HFFc6 (cell line): ENCODE results near the gene TXNRD2. TPM values are rescaled to one million over a fixed set of nuclear protein-coding genes. Genes with fewer than 3 reads are reported as not detected.

ENCODE experiments used
- DNase-seq: peaks from one replicate; pipeline ENCODE4 v3.0.0-alpha.2; 2018
- H3K27ac Mint-ChIP-seq: 2 replicates; pipeline ENCODE4 v1.8.0; 2020; ENCODE audit warnings: mild to moderate bottlenecking, mixed read lengths
- H3K27me3 Mint-ChIP-seq: 2 replicates; pipeline ENCODE4 v1.8.0; 2021; ENCODE audit warnings: mild to moderate bottlenecking, moderate library complexity, mixed read lengths; ENCODE audit not compliant: insufficient read depth
- H3K36me3 Mint-ChIP-seq: 2 replicates; pipeline ENCODE4 v1.8.0; 2021; ENCODE audit warnings: low read depth, mixed read lengths
- H3K4me1 Mint-ChIP-seq: 2 replicates; pipeline ENCODE4 v1.8.0; 2020; ENCODE audit warnings: low read depth, mixed read lengths
- H3K4me3 Mint-ChIP-seq: 2 replicates; pipeline ENCODE4 v1.8.0; 2020; ENCODE audit warnings: mild to moderate bottlenecking, moderate library complexity, mixed read lengths
- H3K9me3 Mint-ChIP-seq: 2 replicates; pipeline ENCODE4 v1.8.0; 2020; ENCODE audit warnings: mild to moderate bottlenecking, mixed read lengths
- total RNA-seq, 6 experiments: library from RNA; stranded (reverse); fragmentation: NEBNext Ultra II Directional; extraction: Animal tissue kit (Norgen Biotek cat#: 25700); gene quantifications; 2 replicates in 1 of 6; 3 replicates in 5 of 6; pipeline ENCODE4 v1.2.3, GENCODE V29; 2021
- TF ChIP-seq, protein P1 (sequence below): fragments of 200-600 bp; sonication (generic); IDR thresholded peaks from 2 replicates; pipeline ENCODE4 v1.5.0; 2021; ENCODE audit warnings: antibody characterized with exemption, mild to moderate bottlenecking

Gene TXNRD2
- total RNA-seq, 6 experiments from 2014 or later = 24.8 to 30.6 (median 28.3) TPM

DNA sequence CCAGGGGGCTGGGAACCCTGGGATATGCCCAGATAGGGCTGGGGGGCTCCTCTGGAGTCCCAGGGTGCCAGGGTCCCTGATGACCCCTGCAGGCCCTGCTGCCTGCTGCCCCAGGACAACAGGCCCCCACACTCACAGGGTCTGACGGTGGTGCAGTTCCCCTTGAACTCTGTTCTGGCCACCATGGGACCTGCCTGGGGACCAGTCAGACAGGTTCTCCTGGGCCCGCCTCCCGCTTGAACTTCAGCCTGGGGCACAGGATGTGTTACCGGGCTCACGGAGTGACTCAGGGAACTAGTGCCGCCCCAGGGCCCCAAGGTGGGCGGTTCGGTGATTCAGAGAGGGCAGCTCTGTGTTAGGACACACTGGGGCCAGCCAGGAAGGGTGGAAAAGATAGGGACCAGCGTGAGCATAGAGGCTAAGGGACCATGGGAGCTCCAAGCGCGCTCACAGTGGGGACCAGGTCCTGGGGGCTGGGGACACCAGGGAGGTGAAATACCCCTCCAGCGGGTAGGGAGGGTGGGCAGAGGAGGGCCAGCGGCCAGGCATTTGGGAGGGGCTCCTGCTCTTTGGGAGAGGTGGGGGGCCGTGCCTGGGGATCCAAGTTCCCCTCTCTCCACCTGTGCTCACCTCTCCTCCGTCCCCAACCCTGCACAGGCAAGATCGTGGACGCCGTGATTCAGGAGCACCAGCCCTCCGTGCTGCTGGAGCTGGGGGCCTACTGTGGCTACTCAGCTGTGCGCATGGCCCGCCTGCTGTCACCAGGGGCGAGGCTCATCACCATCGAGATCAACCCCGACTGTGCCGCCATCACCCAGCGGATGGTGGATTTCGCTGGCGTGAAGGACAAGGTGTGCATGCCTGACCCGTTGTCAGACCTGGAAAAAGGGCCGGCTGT, 21.5 kb upstream of the TXNRD2 start:
- peaks cover 4% of the 10 kb centered on the region; the same call in 1 of the 2 replicates for H3K27me3 Mint-ChIP-seq

DNA sequence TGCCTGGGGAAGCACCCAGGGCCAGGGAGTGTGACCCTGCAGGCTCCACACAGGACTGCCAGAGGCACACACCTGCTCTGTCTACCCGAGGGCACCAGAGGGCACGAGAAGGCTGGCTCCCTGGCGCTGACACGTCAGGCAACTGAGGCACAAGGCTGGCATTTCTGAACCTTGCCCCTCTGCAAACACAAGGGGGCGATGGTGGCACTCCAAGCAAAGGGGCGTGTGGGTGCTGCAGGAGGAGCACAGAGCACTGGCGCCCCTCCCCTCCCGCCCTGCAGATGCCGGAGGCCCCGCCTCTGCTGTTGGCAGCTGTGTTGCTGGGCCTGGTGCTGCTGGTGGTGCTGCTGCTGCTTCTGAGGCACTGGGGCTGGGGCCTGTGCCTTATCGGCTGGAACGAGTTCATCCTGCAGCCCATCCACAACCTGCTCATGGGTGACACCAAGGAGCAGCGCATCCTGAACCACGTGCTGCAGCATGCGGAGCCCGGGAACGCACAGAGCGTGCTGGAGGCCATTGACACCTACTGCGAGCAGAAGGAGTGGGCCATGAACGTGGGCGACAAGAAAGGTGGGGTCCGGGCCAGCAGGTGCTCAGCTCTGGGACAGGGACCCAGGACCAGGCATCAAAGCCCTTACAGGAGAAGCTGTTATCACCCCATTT, 20.8 kb upstream of the TXNRD2 start:
- no peaks in the 10 kb centered on the region for H3K9me3 Mint-ChIP-seq
- peak; percentile 60 for DNase-seq
- H3K27me3 Mint-ChIP-seq = peaks cover 4% of the 10 kb centered on the region; the same call in 1 of the 2 replicates
- TF ChIP-seq, protein P1, sequence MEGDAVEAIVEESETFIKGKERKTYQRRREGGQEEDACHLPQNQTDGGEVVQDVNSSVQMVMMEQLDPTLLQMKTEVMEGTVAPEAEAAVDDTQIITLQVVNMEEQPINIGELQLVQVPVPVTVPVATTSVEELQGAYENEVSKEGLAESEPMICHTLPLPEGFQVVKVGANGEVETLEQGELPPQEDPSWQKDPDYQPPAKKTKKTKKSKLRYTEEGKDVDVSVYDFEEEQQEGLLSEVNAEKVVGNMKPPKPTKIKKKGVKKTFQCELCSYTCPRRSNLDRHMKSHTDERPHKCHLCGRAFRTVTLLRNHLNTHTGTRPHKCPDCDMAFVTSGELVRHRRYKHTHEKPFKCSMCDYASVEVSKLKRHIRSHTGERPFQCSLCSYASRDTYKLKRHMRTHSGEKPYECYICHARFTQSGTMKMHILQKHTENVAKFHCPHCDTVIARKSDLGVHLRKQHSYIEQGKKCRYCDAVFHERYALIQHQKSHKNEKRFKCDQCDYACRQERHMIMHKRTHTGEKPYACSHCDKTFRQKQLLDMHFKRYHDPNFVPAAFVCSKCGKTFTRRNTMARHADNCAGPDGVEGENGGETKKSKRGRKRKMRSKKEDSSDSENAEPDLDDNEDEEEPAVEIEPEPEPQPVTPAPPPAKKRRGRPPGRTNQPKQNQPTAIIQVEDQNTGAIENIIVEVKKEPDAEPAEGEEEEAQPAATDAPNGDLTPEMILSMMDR = peak; percentile 87
- no peaks in the 10 kb centered on the region; the same call in 1 of the 2 replicates for H3K4me1 Mint-ChIP-seq
- H3K27ac Mint-ChIP-seq = no peak overlapping the region
- no peaks in the 10 kb centered on the region for H3K36me3 Mint-ChIP-seq
- H3K4me3 Mint-ChIP-seq = no peak overlapping the region

More for the DNA sequence above, 21.5 kb upstream of the TXNRD2 start:
- Mint-ChIP-seq H3K27ac (no peak overlapping the region), H3K36me3 (no peaks in the 10 kb centered on the region), H3K4me3 (no peak overlapping the region), H3K9me3 (no peaks in the 10 kb centered on the region), H3K4me1 (no peaks in the 10 kb centered on the region; the same call in 1 of the 2 replicates)
- TF ChIP-seq, protein P1 = no peak
- DNase-seq = no peak

DNA sequence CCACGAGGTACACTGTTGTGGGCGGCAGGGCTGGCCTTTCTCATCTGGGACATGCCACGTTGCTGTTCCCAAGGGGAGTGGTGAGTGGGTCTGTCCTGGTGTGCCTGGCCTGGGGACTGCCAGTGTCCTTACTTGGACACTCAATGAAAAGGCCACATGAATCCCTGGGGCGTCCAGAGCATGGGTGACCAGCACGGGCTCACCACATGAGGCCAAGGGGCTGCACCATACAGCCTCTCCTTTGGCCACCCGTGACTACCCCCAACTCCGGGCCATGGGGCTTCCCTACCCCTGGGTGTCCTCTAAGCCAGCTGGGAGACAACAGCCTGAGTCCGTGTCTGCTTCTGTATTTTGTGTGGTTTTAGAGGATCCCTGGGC, 20.2 kb upstream of the TXNRD2 start:
- Mint-ChIP-seq H3K4me1 (no peaks in the 10 kb centered on the region; the same call in 1 of the 2 replicates), H3K4me3 (no peak overlapping the region), H3K27me3 (peaks cover 4% of the 10 kb centered on the region; the same call in 1 of the 2 replicates), H3K36me3 (no peaks in the 10 kb centered on the region), H3K9me3 (no peaks in the 10 kb centered on the region), H3K27ac (no peak overlapping the region)
- DNase-seq = no peak
- TF ChIP-seq, protein P1 = no peak

DNA sequence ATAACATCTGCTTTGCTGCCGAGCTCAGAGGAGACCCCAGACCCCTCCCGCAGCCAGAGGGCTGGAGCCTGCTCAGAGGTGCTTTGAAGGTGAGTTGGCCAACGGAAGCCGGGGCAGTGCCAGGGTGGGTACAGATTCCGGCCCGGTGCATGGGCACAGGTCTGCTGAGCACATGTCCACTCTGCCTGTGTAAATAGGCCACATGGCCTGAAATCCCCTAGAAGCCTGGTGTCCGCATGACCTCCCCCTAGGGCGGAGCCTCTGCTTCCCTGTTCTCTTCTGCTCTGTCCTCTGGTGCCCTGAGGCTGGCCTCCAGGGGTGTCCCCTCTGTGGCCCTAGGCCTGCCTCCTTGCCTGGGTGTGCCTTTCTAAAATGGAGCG, 19.6 kb upstream of the TXNRD2 start:
- Mint-ChIP-seq H3K4me1 (no peaks in the 10 kb centered on the region; the same call in 1 of the 2 replicates), H3K36me3 (no peaks in the 10 kb centered on the region), H3K27ac (no peak overlapping the region), H3K4me3 (no peak overlapping the region), H3K27me3 (peaks cover 4% of the 10 kb centered on the region; the same call in 1 of the 2 replicates), H3K9me3 (no peaks in the 10 kb centered on the region)
- TF ChIP-seq, protein P1 = no peak
- no peak for DNase-seq

DNA sequence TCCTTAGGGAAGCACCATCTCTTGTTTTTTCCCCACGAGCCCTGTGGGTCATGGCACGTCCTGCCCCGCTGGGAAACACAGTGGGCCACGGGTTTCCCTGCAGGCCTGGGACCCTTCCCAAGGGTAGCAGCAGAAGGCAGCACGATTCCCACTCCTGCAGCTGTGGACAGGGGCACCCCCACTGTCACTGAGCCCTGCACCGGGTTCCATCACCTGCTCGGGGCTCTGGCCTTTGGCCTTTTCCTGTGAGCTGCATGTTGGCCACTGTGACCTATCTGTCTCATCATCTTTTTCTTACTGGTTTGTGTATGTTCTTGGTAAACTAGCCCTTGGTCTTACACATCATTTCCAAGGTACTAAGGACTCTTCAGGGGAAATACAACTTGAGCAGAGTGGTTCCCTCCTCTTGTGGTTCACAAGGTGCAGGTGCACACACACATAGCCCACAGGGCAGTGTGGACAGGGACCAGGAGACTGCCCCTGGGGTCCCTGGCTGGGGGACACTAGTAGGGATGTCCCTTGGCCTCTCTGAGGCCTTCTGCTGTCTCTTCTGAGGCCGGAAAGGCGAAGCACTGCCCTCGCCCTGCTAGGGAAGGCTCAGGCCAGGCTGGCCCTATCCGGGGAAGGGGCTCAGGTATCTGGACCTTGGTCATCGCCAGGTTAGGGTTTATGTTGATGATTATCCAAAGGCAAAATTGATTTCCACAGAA, 19.0 kb upstream of the TXNRD2 start:
- Mint-ChIP-seq H3K27me3 (peaks cover 4% of the 10 kb centered on the region; the same call in 1 of the 2 replicates), H3K36me3 (no peaks in the 10 kb centered on the region), H3K4me1 (no peaks in the 10 kb centered on the region; the same call in 1 of the 2 replicates), H3K27ac (no peak overlapping the region), H3K4me3 (no peak overlapping the region), H3K9me3 (no peaks in the 10 kb centered on the region)
- DNase-seq = no peak
- TF ChIP-seq, protein P1 = no peak
